ENCODE measurements around the gene NELFB.

DNA sequence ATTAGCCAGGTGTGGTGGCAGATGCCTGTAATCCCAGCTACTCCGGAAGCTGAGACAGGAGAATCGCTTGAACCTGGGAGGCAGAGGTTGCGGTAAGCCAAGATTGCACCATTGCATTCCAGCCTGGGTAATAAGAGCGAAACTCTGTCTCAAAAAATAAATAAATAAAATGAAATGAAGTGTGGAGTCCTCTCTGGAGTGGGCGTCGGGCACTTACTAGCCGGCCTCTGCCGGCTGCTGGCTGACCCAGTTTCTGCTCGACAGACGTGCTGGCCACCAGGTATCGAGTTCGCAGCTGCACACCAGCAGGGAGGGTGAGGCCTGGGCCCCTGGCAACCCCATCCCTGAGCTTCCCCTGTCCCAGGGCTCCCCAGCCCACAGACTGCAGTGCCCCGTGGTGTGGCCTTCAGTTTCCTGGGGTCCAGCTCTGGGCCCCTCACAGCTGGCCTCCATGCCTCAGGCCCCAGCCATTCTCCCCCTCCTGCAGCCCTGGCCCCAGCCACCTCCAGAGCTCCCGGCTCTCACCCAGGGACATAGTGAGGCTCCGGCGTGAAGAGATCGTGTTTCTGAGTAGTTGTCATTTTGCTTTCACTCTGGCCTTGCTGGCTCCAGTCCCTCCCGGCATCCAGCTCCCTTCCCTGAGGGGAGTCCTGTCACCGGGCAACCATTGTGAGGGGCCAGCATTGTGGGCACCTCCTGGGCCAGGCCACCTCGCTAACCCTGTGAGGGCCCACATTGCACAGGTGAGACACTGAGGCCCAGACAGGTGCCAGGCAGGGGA lies 7.8 kb upstream of the NELFB start:
- TF ChIP-seq CTCF (IDR thresholded peaks at IDR 0.05; ENCODE audit: low read length): no peak
- no peak for TF ChIP-seq EZH2 (IDR thresholded peaks at IDR 0.05; ENCODE audit: borderline replicate concordance, low read length)

Measured in OCI-LY1 (cell line).